SW 1271 (cell line): ENCODE measurements around the gene UBE2J2.
A peak's percentile ranks its signal among the peaks of the same experiment; 100 is the strongest.

Experiments
- DNase-seq, 2 experiments: peaks; one replicate each; lab custom pipeline; 2025; lab: John Stamatoyannopoulos, UW

Gene UBE2J2

DNA sequence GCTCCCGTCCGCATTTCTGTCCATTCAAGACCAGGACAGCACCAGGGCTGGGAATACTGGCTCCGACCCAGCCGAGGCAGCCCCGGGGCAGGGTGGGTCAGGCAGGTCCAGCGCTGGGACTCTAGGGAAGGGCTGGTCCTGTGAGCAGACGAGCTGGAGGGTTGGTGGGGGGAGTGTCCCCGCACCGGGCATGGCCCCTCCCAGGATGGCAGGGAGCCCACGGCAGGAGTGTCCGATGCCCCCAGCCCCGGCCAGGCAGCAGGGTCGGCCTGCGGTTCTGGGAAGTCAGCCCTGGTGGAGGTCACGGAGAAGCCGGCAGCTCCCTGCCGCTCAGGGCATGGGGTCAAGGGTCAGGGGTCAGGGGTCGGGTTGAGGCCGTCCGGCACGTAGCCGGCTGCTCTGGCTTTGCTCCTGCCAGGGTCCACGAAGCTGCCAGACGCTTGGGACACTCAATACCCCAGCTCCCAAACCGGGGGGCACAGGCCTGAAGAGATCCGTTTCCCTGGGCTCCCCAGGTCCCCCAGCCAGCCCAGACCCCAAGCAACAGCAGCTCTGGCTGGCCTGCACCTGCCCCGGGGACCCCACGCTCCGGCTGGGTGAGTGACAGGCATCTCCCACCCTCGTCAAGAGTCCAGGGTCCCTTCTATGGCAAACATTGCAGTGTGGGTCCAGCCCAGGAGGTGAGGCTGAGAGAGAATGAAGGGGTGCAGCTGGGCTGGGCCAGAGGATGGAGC lies 33.9 kb downstream of the UBE2J2 start:
- DNase-seq, result no peak

DNA sequence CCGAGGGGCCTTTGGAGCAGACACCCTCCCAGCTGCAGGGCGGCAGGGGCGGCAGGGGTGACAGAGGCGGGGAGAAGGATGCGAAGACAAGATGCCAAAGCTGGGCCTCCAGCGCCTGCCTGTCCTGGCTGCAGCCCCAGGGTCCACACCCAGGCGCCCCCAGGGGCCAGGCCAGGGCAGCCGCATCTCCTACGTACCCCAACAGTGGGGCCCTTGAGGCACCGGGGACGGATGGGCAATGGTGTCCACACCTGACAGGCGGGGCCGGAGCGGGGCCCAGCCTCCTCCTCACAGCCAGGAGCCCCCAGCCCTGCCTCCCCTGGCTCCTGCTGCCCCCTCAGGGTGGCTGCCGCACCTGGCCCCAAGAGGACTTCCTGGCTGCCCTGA lies 34.4 kb downstream of the UBE2J2 start:
- no peak for DNase-seq

DNA sequence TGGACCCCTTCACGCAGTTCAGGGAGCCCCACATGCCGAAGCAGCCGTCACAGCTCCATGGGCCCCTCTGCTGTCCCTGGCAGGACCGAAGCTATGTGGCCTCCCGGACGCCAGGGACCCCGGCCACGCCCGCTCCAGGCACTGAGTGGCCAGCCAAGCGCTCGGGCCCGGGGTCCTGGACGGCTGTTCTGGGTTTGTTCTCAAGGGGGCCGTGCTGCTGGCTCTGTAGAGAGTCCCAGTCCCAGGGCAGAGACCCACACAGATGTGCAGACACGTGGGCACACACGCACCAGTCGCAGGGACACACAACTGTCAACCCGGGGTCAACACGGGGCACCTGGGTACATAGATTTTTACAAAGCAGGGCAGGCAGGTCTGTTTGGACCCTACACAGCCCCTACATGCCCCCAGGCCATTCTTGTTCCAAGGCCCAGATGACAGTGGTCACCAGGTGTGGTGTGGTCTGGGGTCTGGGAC lies 34.9 kb downstream of the UBE2J2 start:
- DNase-seq, result no peak

DNA sequence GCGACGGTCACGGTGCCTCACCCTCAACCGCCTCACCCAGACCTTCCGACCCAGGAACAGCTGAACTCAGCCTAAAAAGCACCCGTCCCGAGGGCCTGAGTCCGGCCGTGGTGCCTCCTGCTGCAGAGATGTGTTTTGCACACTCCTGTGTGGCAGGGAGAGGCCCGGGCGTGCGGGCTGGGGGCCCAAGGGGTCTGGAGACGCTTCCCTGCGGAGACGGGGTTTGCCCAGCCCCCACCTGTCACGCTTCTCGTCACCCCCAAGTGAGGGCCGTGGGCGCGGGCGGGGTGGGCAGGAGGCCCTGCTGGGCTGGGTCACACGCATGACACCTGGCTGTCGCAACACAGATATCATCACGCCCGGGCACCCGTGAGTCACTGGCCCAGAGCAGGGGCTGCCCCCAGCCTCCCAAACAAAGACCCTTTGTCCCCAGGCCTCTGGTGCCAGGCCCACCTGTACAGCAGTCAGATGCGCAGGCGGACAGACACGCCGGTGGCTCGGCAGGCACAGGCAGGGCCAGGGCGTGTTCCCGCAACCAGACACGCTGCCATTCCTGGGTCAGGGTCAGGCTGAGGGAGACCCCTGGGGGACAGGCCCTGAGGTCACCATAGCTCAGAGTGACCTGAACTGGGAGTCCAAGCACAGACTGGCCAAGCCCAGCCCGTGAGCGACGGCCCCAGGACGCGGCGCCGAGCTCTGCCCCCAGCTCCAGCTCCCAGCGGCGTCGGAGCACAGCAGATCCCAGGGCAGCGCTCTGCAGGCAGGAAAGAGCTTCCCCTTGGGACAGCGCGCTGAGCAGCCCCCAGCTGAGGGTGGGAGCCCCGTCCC lies 35.6 kb downstream of the UBE2J2 start:
- DNase-seq, result no peak

DNA sequence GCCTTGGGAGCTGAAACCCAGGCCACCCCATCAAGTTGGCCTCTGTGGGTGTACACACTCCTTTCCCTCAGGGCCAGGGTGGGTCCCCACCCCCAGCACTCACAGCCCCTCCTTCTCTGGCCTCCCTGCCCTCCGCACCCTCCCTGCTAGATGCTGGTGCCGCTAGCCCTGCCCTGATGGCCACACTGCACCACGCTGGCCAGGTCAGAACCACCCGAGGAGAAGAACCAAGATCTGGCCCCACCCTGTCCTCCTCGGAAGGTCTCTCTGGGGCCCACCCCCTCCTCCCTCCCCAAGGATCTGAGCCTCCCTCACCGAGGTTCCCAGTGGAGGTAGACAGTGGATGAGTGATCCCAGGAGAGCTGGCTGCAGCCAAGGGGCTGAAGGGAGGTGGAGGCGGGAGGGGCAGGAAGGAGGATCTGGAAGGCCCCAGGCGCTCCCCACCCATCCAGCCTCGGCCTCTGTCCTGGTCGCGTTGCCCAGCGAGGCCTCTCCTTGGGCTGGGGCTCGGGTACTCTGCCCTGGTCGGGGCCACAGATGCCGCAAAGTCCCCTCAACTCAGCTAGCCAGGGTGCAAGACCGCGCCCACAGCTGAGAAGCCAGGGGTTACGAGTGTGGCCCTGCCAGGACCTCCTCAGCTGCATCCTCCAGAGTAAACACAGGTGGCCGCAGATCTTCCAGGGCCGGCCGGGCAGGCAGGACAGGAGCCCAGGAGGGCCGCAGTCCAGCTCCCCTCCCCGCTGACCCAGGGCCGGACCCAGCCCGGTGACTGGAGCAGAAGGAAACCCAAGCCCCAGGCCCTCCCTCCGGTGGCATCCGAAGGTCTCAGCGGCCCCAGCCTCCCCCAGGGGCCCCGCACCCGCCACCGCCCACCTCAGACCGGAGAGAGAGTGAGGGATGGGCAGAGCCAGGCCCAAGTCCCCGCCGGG lies 36.4 kb downstream of the UBE2J2 start:
- no peak for DNase-seq

DNA sequence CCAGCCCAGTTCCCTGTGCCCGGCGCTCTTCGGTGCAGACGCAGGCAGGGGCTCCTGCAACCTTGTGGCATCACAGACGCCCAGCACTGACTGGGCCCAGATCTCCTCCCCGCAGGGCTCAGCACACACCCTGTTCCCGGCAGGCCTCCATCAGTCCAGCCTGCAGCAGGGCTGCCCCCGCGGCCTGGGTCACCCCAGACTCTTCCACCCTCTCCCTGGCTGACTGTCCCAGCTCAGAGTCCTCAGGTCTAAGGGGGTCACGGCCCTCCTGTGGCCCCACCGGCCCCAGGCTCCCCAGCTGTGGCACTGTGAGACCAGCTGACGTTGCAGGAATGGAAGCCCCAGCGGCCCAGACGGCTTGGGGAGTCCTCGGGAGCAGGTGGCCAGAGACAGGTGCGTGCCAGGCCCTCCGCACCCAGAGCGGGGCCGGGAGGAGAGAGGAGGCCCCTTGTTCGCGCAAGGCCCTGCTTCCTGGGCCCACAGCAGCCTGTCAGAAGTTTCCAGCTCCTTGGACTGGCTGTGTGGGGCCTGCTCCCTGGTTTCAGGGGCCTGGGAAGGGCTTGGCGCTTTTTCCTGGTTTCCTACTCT lies 37.4 kb downstream of the UBE2J2 start:
- DNase-seq, result no peak

DNA sequence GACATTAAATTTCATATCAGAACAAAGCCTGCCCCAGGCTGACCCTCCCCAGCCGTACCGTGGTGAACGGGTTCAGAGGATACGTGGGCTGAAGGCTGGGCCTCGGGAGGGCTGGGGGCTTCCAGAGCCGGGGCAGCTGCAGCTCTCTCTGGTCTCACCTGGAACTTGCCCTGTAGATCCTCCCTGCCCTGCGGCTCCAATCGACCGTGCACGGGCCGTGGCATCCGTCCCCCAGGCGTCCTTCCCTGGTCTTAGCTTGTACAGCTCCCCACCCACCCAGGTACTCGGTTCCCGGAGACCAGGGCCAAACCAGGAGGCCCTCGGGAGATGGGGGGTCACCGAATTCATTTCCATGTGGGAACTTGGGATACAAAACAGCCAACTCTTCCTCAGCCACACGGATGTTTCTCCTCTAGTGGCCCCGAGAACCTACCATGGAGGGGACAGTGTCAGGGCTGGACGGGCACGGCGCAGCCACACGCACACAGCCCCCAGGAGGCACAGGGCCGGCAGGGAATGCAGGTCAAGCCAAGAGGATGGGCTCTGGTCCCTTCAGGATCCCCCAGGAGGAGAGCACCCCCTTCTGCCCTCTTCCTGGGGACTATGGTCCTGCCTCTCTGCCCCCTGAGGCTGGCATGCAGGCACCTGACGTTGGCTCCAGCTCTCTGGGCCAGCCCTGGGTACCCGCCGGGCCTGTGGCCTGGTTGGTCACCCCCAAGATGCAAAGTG lies 38.5 kb downstream of the UBE2J2 start:
- DNase-seq, result no peak

DNA sequence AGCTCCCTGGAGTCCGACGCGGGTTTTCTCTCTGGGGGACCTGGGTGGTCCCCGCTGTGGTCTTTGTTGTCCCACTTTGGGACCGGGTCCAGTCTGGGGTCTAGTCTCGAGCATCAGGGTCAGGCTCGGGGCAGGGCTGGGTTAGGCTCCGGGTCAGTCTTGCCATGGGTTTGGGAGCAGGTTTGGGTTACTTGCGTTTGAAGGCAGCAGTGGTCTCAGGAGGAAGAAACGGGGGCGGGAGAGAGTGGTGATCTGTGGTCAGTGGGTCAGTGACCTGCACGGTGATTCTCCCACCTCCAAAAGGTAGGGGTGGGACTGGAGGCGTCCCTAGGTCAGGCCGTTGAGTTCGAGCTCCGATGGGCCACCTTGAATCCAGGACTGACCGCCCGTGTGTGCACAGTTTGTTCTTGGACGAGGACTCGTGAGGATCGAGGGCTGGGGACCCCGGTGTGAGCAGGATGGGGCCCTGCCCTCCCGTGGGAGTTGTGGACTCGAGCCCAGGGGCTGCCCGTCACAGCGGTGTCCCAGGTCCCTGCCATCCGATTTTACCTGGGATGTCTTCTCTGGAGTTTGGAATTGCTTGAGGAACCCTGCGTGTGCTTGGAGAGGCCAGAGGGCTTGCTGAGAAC lies 39.4 kb downstream of the UBE2J2 start:
- no peak for DNase-seq

DNA sequence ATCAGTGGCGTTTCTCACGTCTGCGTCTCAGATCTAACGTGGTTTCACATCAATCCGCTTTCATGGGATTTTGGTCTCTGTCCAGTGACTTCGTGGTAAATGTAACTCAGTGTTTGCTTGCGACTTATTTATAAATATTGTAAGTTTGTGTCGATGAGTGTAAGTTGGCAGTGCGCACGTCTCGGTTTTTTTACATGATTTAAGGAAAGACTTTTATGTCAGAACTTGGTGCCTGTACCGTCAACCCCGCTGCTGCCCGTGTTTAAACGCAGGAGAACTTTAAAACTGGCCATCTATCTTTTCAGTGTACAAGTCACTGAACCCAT lies 40.1 kb downstream of the UBE2J2 start:
- no peak for DNase-seq

DNA sequence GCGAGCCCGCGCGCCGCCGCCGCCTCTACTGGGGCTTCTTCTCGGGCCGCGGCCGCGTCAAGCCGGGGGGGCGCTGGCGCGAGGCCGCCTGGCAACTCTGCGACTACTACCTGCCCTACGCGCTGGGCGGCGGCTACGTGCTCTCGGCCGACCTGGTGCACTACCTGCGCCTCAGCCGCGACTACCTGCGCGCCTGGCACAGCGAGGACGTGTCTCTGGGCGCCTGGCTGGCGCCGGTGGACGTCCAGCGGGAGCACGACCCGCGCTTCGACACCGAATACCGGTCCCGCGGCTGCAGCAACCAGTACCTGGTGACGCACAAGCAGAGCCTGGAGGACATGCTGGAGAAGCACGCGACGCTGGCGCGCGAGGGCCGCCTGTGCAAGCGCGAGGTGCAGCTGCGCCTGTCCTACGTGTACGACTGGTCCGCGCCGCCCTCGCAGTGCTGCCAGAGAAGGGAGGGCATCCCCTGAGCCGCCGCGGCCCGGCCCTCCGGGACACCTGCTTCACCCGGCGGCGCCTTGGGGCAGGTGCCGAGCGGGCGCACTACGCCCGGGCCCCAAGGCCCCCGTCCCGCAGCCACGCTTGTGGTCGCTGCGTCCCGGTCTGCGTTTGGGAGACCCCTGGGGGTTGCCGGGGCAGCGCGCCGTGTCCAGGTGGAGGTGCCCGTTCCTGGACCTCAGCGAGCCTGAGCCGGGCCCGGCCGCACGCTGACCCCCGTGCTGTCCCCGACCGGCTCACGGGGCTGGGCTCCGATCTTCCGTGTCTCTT lies 40.7 kb downstream of the UBE2J2 start:
- no peak for DNase-seq

DNA sequence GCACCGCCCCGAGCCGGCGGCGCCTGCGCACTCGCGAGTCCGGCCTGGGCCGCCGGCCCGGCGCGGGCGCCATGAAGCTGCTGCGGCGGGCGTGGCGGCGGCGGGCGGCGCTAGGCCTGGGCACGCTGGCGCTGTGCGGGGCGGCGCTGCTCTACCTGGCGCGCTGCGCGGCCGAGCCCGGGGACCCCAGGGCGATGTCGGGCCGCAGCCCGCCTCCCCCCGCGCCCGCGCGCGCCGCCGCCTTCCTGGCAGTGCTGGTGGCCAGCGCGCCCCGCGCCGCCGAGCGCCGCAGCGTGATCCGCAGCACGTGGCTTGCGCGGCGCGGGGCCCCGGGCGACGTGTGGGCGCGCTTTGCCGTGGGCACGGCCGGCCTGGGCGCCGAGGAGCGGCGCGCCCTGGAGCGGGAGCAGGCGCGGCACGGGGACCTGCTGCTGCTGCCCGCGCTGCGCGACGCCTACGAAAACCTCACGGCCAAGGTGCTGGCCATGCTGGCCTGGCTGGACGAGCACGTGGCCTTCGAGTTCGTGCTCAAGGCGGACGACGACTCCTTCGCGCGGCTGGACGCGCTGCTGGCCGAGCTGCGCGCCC lies 41.4 kb downstream of the UBE2J2 start, which contains the start of gene B3GALT6:
Gene B3GALT6 (plus strand): TSS at position 30 of the 588 bp plus-strand sequence. CDS start 42 bp downstream, at position 72.
- no peak for DNase-seq

DNA sequence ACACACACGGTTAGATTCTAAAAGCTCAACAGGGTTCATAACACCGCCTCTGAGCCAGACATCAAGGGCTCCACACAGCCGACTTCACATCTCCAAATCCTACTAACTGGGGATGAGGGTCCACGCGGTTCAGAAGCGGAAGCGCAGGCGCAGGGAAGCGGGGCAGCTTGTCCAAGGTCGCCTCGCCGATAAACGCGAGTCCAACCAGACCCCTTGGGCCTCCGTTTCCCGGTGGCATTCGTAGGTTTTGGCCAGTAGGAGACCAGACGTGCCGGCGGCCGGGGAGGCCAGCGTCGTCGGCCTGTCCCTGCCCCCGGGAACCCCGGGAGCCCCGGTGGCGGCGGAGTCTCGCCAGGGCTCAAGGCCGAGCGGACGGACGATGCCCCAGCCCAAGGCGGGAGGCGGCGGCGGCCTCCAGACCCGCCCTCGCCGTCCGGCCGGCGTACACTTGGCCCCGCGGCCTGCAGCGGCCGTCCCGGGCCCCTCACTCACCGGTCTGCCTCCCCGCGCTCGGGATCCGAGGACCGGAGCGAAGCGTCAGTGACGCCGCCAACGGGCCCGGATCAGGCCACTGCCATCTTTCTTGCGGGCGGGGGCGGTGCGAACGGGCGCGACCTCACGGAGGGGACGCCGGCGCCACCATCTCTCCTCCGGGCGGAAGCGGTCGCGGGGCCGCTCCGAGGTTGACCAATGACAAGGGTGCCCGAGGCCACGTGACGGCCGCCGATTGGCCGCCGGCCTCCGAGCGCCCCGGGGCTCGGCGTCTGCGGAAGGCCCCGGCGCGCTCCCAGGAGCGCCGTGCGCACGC lies 42.0 kb downstream of the UBE2J2 start, which contains the start of gene SDF4:
Gene SDF4 (minus strand): TSS at position 602 of the 808 bp plus-strand sequence. CDS start 3,229 bp downstream, outside the sequence.
- peak; percentile 64 to 80 for DNase-seq

DNA sequence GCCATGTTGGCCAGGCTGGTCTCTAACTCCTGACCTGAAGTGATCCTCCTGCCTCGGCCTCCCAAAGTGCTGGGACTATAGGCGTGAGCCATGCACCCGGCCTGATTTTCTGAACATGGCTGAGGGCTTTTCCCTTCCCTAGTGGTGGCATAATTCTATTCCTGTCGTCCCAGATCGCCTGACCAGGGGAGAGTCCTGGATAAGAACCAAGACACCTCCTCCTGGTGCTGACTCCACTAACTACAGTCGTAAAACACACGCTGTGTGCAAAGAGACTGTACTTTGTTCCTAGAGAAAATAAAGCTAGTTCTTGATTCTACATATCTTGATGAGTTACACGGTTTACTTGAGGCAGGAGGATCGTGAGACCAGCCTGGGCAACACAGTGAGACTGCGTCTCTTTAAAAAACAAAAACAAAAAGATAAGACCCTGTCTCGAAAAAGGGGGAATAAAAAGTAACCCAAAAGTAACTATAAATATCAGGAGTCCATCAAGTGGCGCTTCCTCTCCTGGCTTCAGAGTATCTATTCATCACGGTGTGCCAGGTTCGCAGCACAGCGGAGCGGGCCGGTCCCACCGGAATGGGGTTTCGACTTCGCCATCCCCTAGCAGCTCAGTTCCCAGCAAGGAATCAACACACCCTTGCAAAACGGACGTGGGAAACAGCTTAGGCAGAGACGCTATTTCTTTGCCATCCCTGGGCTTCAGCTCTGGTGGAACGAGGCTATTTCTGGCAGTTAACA lies 42.8 kb downstream of the UBE2J2 start:
- peak in 1 of 2 experiments; percentile 11 for DNase-seq

DNA sequence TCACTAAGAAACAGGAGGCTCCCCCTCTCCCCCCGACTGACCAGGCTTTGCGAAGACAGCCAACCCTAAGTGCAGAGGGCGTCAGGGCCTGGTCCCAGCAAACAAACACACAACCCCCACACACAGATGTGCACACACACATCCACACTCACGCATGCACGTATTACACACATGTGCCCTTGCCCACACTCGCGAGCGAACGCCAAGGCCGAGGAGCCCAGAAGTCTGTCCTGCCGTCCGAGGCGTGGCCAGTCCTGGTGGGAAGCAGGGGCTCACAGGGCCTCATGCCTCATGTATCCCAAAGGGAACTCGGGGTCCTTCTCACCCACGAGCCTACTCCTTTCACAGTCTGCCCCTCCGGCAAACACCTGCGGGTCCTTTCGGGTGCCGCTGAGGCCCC lies 43.9 kb downstream of the UBE2J2 start:
- no peak for DNase-seq

DNA sequence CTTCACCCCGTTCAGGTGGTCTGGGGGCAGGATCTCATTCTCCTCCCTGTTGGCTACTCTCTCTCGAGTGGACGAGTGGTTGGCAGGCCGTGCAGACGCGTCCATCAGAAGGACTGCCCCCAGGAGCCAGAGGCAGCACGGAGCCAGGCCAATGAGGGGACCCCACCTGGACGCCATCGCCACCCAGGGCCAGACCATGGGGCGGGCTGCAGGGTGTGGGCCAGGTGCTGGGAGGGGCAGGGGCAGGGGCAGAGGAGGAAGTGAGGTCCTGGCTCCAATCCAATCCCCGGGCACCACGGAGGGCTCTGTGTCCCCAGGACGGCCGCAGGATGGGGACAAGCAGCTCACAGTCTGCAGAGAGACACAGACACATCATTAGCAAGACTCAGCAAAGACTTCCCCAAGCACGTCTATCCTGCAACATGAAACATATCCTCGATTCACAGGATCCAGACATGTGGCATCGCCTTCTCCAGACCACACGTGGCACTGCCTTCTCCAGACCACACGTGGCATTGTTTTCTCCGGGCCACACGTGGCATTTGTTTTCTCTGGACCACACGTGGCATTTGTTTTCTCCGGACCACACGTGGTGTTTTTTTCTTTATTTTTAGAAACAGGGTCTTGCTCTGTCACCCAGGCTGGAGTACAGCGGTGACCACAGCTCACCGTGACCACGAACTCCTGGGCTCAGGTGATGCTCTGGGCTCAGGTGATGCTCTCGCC lies 44.9 kb downstream of the UBE2J2 start:
- no peak for DNase-seq

DNA sequence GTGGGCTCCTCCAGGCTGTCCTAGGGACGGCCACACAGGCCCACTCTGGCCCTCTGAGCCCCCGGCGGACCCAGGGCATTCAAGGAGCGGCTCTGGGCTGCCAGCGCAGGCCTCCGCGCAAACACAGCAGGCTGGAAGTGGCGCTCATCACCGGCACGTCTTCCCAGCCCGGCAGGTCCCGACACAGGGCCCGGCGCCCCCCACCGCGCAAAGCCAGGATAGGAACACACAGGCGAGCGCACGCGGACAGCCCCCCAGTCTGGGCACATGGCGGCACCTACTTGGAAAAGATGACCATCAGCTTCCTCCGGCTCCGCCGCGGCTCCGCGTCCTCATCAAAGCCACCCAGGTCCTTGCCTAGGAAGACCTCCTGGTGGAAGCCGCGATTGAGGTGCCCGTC lies 45.5 kb downstream of the UBE2J2 start:
- no peak for DNase-seq

DNA sequence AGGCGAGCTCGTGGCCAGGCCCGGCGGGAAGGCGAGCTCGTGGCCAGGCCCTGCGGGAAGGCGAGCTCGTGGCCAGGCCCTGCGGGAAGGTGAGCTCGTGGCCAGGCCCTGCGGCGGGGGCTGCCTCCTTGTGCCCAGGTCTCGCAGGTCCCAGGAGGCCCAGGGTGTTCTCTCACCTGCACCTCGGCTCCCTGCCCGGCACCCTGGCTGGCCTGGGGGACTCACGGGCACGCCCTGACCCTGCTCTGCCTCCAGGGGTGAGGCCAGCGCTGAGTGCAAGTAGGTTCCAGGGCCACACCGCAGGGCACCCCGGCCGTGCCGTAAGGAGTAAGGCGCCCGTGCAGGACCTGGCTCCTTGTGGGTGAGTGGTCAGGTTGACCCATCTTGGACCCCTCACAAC lies 46.3 kb downstream of the UBE2J2 start:
- DNase-seq, result no peak
